GM18499 (cell line): ENCODE data around the gene NAV2.

Experiments
- ATAC-seq: cut with Tn5 transposase; IDR thresholded peaks from one replicate; pipeline ENCODE4 v1.9.1; 2021; ENCODE audit warnings: moderate number of reproducible peaks; ENCODE audit not compliant: insufficient read depth, unreplicated experiment

Gene NAV2

GRCh38 chr11:19979519-19979845 is 266.8 kb downstream of the NAV2 start:
- peak; percentile 57 for ATAC-seq

- no peak for ATAC-seq
Observed at GRCh38 chr11:19980388-19980787, 267.8 kb downstream of the NAV2 start.

GRCh38 chr11:19980957-19981669 is 268.5 kb downstream of the NAV2 start:
- no peak for ATAC-seq

GRCh38 chr11:19982774-19983495 is 270.3 kb downstream of the NAV2 start:
- no peak for ATAC-seq

GRCh38 chr11:19984048-19984742 is 271.6 kb downstream of the NAV2 start:
- ATAC-seq: no peak

GRCh38 chr11:19985111-19985510 is 272.5 kb downstream of the NAV2 start:
- ATAC-seq: no peak

- no peak for ATAC-seq
Observed at GRCh38 chr11:19987331-19987801, 274.7 kb downstream of the NAV2 start.

- no peak for ATAC-seq
Observed at GRCh38 chr11:19988598-19988997, 276.0 kb downstream of the NAV2 start.

GRCh38 chr11:19989191-19989590 is 276.6 kb downstream of the NAV2 start:
- no peak for ATAC-seq

- no peak for ATAC-seq
Observed at GRCh38 chr11:19992162-19992561, 279.5 kb downstream of the NAV2 start.

GRCh38 chr11:19992998-19993397 is 280.4 kb downstream of the NAV2 start:
- ATAC-seq: no peak

GRCh38 chr11:19994672-19995071 is 282.0 kb downstream of the NAV2 start:
- no peak for ATAC-seq

GRCh38 chr11:19995145-19995544 is 282.5 kb downstream of the NAV2 start:
- no peak for ATAC-seq

GRCh38 chr11:19996571-19996970 is 283.9 kb downstream of the NAV2 start:
- no peak for ATAC-seq

- no peak for ATAC-seq
Observed at GRCh38 chr11:20000022-20000350, 287.3 kb downstream of the NAV2 start.

- ATAC-seq: no peak
Observed at GRCh38 chr11:20000351-20001134, 287.9 kb downstream of the NAV2 start.

GRCh38 chr11:20002312-20003216 is 289.9 kb downstream of the NAV2 start:
- ATAC-seq: no peak

- ATAC-seq: no peak
Observed at GRCh38 chr11:20003351-20003750, 290.7 kb downstream of the NAV2 start.

- no peak for ATAC-seq
Observed at GRCh38 chr11:20004866-20005265, 292.2 kb downstream of the NAV2 start.

GRCh38 chr11:20005747-20006146 is 293.1 kb downstream of the NAV2 start:
- ATAC-seq: no peak
